Umbilical cord (tissue), 2 donors: Measurements from ENCODE around the gene ABCA7. TPM values are rescaled to one million over a fixed set of nuclear protein-coding genes. Genes with fewer than 3 reads are reported as not detected.

Experiments
- DNase-seq: peaks from one replicate; pipeline ENCODE4 v3.0.0-alpha.2; 2015; ENCODE audit warnings: low spot score
- total RNA-seq: library from RNA; depleted of rRNA; stranded (reverse); fragments of >200 nt; gene quantifications from one replicate; pipeline ENCODE4 v1.2.3, GENCODE V29; 2014; ENCODE audit warnings: low replicate concordance; ENCODE audit not compliant: insufficient read depth

ABCA7 gene
- total RNA-seq, 1 donor from 2014 or later: 2.2 TPM

DNA sequence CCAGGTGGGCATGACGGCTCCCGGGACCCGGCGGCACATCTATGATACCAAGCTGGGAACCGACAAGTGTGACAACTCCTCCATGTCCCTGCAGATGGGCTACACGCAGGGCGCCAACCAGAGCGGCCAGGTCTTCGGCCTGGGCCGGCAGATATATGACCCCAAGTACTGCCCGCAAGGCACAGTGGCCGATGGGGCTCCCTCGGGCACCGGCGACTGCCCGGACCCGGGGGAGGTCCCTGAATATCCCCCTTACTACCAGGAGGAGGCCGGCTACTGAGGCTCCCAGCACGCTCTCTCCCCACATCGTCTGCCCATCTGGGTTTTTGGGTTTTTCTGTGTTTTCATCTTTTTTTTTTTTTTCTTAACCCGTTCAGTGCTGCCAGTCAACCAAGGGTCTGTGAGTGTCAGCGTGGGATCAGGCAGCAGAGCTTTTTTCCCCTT lies 2.3 kb upstream of the ABCA7 start:
- no peak for DNase-seq

DNA sequence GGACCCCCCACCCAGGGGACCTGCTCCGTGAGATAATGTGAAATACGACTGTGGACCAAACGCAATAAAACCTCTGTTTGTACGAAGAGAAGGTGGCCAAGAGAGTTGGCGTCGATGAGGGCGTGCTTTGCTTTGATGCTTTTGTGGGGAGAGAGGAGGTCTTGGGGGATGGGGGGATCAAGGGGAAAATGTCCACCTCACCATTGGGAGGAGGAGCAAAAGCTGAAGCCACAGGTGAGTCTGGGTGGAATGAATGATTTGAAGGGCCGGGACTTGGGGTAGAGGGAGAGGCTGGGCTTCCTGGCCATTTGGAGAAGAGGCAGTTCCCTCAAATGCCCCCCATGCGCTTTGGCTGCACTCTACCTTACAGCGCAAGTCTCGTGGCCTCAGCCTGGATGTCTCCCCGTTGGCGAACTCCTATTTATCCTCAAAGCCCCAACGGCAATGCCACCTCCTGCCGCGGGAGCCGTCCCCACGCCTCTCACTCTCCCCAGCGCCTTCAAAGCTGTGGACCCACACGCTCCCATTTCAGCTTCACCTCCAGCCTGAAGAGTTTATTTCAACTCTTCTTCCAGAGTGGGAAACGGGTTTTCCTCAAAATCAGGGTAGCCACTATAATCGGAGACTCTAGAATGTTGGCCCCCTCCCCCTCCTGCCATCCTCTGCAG lies 795 bp upstream of the ABCA7 start:
- DNase-seq: no peak

DNA sequence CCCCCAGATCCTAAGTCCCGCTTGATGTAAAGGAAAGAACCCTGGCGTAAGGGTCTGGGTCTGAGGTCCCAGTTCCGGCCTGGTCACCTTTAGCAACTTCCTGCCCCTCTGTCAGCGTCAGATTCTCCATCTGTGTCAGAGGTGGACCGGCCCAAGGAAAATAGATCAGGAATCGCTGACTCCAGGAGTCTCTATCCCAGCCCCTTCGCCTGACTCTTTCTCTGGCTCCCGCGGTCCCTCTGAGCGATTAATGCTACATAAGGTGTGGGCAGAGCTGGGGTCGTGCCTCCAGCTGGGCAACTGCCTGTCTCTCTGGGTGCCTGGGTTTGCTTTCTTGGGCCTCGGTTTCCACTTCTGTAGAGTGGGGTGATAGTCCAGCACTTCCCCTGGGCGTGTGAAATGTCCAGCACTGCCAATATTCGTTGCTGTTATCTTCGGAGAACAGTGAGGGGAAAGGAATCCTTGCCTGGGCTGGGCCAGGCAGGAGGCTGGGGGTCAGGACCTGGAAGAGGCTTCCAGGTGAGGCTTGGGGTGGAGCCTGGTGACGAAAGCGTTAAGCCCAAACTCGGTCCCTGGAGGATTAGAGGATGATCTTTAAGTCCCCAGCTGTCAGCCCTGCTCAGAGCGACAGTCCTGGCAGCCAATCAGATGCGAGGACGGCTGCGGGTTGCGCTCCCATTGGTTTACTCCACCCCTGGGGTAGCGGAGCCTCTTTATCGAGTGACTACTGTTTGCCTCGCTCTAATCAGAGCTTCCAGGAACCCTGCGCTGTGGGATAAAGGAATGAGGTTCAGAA lies 767 bp downstream of the ABCA7 start:
- DNase-seq: peak; percentile 90

- DNase-seq: no peak
Observed at GRCh38 chr19:1041272-1041834, 1.4 kb downstream of the ABCA7 start.

DNA sequence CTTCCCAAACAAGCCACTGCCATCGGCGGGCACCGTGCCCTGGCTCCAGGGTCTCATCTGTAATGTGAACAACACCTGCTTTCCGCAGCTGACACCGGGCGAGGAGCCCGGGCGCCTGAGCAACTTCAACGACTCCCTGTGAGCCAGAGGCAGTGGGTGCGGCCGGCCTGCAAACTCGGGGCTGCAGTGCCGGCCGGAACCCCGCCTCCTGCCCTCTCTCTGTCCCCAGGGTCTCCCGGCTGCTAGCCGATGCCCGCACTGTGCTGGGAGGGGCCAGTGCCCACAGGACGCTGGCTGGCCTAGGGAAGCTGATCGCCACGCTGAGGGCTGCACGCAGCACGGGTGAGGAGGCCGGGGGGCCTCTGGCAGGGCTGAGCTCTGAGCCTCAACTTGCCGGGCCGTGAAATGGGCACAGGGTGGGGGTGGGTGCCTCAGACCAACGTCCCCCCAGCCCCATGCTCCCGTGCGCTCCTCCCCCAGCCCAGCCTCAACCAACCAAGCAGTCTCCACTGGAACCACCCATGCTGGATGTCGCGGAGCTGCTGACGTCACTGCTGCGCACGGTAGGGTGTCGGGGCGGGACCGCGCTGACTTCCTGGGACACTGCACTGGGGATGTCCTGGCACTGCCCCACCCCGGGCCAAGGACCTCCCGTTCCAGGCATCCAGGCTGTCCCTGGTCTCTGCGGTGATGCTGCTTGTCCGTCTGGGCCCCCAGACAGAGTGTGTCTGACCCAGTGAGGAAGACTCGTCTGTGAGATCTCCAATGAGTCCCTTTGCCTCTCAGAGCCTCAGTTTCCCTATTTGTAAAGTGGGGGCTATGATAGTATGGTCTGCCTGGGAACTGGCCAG lies 2.2 kb downstream of the ABCA7 start:
- DNase-seq: no peak

GRCh38 chr19:1042689-1043511 lies 3.0 kb downstream of the ABCA7 start:
- DNase-seq: peak; percentile 31

DNA sequence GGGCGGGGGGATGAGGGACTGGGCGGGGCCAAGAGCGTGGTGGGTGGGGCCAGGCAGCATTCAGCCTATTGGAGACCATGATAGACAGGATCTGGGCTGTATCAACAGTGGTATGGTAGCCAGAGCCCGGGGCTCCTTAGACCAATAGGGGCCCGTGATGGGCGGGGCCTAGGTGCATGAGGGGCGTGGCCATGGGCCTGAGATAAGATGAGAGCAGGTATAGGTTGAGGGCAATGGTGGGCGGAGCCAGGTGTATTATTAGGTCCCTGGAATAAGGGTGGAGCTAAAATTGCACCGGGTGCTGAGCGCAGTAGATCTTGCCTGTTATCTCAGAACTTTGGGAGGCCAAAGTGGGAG lies 5.3 kb downstream of the ABCA7 start:
- DNase-seq: no peak

DNA sequence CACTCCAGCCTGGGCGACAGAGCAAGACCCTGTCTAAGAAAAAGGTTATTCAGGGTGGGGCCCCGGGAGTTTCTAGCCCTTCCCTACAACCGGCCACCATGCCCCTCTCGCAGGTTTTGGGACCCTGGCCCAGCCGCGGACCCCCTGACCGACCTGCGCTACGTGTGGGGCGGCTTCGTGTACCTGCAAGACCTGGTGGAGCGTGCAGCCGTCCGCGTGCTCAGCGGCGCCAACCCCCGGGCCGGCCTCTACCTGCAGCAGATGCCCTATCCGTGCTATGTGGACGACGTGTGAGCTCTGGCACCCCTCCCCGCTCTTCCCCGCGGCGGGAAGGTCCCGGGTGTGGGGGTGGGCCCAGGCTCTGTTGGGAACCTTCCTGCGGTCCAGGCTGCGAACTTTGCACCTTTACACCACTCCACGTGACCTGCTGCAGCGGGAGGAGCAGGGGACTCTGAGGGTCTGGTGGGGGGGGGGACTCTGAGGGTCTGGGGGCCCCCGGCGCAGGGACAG lies 6.3 kb downstream of the ABCA7 start:
- DNase-seq: no peak

DNA sequence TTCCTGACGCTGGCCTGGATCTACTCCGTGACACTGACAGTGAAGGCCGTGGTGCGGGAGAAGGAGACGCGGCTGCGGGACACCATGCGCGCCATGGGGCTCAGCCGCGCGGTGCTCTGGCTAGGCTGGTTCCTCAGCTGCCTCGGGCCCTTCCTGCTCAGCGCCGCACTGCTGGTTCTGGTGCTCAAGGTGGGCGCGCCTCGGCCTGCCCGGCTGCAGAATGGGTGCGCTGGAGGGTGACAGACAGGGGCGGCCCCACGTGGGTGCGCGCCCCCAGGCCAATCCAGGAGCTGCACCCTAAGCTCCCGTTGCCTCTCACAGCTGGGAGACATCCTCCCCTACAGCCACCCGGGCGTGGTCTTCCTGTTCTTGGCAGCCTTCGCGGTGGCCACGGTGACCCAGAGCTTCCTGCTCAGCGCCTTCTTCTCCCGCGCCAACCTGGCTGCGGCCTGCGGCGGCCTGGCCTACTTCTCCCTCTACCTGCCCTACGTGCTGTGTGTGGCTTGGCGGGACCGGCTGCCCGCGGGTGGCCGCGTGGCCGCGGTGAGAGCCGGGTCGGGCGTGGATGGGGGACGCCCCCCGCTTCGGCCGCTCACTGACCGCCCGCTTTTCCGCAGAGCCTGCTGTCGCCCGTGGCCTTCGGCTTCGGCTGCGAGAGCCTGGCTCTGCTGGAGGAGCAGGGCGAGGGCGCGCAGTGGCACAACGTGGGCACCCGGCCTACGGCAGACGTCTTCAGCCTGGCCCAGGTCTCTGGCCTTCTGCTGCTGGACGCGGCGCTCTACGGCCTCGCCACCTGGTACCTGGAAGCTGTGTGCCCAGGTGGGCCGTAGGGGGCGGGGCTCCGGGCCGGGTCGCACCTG lies 7.2 kb downstream of the ABCA7 start:
- no peak for DNase-seq

DNA sequence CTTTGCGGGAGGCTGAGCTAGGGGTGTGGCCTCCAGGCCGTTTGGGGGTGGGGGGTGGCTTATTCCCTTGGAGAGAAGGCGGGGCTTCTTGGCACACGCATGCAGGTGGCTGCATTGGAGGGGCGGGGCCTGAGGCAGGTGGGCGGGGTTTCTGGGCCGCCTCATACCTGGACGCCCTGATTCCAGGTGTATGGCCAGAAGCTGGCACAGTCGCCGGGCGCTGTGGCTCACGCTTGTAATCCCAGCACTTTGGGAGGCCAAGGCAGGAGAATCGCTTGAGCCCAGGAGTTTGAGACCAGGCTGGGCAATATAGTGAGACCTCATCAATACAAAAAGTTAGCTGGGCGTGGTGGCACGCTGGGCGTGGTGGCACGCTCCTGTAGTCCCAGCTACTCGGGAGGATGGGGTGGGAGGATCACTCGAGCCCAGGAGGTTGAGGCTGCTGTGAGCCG lies 7.8 kb downstream of the ABCA7 start:
- DNase-seq: no peak

DNA sequence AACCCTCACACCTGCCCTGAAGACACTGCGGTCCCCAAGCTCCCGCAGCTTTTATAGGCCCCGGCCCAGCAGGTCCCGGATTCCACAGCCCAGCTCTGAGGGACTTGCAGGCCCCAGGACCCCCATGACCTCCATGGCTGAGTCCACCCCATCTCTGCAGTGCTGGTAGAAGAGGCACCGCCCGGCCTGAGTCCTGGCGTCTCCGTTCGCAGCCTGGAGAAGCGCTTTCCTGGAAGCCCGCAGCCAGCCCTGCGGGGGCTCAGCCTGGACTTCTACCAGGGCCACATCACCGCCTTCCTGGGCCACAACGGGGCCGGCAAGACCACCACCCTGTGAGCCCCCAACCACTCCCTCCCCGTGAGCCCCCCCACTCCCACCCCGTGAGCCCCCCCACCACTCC lies 9.2 kb downstream of the ABCA7 start:
- DNase-seq: no peak

DNA sequence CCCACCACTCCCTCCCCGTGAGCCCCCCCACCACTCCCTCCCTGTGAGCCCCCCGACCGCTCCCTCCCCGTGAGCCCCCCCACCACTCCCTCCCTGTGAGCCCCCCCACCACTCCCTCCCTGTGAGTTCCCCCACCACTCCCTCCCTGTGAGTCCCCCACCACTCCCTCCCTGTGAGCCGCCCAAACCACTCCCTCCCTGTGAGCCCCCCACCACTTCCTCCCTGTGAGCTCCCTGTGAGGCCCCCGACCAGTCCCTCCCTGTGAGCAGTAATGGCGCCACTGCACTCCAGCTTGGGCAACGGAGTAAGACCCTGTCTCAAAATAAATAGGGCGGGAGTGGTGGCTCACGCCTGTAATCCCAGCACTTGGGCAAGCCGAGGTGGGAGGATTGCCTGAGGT lies 9.9 kb downstream of the ABCA7 start:
- DNase-seq: no peak

- DNase-seq: no peak
Observed at GRCh38 chr19:1050989-1051788, 11.3 kb downstream of the ABCA7 start.

GRCh38 chr19:1051791-1052190 lies 11.9 kb downstream of the ABCA7 start:
- DNase-seq: no peak

- no peak for DNase-seq
Observed at GRCh38 chr19:1052349-1052975, 12.6 kb downstream of the ABCA7 start.

GRCh38 chr19:1053176-1054101 lies 13.5 kb downstream of the ABCA7 start:
- DNase-seq: no peak
